ENCODE data around the gene SMG7.

Gene SMG7

DNA sequence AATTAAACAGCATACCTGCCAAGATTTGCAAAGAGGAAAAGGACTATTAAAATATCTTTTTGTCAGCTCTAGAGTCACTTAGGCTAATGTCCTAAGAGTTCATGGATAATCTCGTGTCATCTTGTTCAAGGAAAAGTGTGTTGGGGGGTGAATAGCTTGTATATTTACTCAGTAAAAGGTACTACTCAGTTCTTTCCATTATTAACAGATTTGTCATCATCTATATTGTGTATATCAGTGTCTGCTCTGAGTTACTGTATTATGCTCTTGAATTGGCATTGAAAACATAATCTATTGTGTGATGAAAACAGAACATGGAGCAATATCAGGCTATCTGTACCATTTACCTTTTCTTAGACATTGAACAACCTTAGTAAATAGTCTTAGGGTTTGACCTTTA is 41.9 kb downstream of the SMG7 start:
- TF ChIP-seq GATA3 (IDR thresholded peaks at IDR 0.05; ENCODE audit: low read depth, low read length) (no peak), GATA2 (IDR thresholded peaks at IDR 0.05; ENCODE audit: low read depth, low read length) (no peak)

- no peak for TF ChIP-seq GATA2 (IDR thresholded peaks at IDR 0.05; ENCODE audit: low read depth, low read length)
- no peak for TF ChIP-seq GATA3 (IDR thresholded peaks at IDR 0.05; ENCODE audit: low read depth, low read length)
These were observed 42.8 kb downstream of the SMG7 start for GRCh38 chr1:183515002-183515689.

DNA sequence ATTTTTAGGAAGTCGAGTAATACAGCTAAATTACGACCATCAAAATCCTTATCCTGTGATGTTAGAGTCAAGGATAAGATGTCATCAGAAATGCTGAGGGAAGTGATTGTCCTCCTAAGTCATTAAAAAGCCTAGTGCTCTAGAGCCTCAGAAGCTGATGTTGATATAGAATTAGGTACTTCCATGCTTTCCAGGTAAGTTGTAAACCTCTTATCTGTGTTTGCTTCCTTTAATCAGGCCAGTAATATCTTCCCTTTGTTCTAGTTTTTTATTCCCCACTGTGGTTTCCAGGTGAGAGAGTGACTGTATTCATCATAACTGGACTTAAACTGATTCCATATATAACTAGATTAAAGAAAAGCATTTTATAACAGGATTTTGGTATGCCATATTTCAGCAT is 44.4 kb downstream of the SMG7 start:
- TF ChIP-seq GATA3 (IDR thresholded peaks at IDR 0.05; ENCODE audit: low read depth, low read length) = no peak
- TF ChIP-seq GATA2 (IDR thresholded peaks at IDR 0.05; ENCODE audit: low read depth, low read length) = no peak

- TF ChIP-seq GATA2 (IDR thresholded peaks at IDR 0.05; ENCODE audit: low read depth, low read length) = no peak
- no peak for TF ChIP-seq GATA3 (IDR thresholded peaks at IDR 0.05; ENCODE audit: low read depth, low read length)
These were observed 45.1 kb downstream of the SMG7 start for GRCh38 chr1:183517401-183517800.

DNA sequence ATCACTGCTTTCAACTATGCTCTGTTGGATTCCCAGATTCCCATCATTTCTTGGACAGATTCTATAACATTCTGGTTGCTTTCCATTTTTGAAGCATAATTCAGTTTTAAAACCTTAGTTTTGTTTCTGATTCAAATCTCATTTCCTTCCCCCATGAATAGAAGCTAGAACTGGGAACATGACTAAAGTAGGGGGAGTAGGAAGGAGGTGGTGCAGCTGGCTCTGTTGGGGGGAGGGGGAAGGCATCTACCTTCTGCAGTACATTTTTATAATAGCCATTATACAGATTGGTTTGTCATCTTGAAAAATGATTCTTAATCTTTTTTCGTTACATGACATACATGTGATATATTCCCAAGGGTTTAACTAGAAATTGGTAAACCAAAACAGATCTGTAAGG is 48.1 kb downstream of the SMG7 start:
- TF ChIP-seq GATA3 (IDR thresholded peaks at IDR 0.05; ENCODE audit: low read depth, low read length) = no peak
- no peak for TF ChIP-seq GATA2 (IDR thresholded peaks at IDR 0.05; ENCODE audit: low read depth, low read length)

DNA sequence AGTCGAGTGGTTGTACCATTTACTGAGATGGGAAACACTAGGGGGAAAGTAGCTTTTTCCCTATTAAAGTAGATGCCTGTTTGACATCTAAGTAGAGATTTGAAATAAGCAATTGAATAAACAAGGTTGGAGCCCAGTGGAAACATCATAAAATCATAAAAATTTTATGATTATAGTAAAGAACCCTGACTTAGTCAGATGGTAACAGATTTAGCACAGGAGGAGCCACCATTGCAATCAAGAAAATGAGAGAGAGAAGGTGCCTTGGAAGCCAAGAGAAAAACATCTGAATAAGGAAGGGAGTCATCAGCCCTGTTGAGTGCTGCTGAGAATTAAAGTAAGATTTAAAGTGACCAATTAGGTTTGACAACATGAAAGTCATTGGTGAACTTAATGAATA is 49.8 kb downstream of the SMG7 start:
- no peak for TF ChIP-seq GATA3 (IDR thresholded peaks at IDR 0.05; ENCODE audit: low read depth, low read length)

DNA sequence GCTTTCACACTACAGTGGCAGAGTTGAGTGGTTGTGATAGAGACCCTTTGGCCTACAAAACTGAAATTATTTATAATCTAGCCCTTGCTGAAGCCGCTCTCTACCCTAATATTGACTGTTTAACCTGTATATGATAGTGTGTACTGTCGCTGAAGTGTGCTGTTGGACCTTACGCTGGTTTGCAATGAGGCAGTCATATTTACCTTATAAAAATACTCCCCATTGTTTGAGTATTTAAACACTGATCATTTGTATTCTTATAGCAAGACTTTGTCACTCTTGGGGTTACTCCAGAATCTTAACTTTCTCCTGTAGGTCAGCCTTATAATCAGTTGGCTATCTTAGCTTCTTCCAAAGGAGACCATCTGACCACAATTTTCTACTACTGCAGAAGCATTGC is 56.3 kb downstream of the SMG7 start:
- TF ChIP-seq GATA3 (IDR thresholded peaks at IDR 0.05; ENCODE audit: low read depth, low read length) (no peak), GATA2 (IDR thresholded peaks at IDR 0.05; ENCODE audit: low read depth, low read length) (no peak)

- TF ChIP-seq GATA3 (IDR thresholded peaks at IDR 0.05; ENCODE audit: low read depth, low read length) (no peak), GATA2 (IDR thresholded peaks at IDR 0.05; ENCODE audit: low read depth, low read length) (no peak)
These were observed 61.4 kb downstream of the SMG7 start for GRCh38 chr1:183533617-183534174.

GRCh38 chr1:183537405-183537804 is 65.1 kb downstream of the SMG7 start:
- no peak for TF ChIP-seq GATA2 (IDR thresholded peaks at IDR 0.05; ENCODE audit: low read depth, low read length)
- TF ChIP-seq GATA3 (IDR thresholded peaks at IDR 0.05; ENCODE audit: low read depth, low read length) = no peak

- TF ChIP-seq GATA3 (IDR thresholded peaks at IDR 0.05; ENCODE audit: low read depth, low read length) (no peak), GATA2 (IDR thresholded peaks at IDR 0.05; ENCODE audit: low read depth, low read length) (no peak)
These were observed 71.4 kb downstream of the SMG7 start for GRCh38 chr1:183543619-183544204.

DNA sequence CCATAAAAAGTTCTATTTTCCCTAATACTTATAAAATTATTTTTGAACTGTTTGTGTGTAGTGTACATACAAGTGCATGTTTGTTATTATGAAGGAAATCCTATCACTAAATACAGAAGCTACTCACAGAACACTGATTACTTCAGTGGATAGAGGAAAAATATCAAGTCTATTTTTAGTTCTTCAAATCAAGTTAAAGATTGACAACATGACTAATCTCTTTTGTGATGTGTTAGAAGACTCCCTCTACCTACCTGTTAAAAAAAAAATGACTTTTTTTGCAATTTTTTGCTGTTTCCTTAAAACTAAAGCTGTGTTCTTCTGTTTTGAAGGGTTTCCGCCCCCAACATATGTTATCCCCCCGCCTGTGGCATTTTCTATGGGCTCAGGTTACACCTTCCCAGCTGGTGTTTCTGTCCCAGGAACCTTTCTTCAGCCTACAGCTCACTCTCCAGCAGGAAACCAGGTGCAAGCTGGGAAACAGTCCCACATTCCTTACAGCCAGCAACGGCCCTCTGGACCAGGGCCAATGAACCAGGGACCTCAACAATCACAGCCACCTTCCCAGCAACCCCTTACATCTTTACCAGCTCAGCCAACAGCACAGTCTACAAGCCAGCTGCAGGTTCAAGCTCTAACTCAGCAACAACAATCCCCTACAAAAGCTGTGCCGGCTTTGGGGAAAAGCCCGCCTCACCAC is 72.4 kb downstream of the SMG7 start:
- no peak for TF ChIP-seq GATA3 (IDR thresholded peaks at IDR 0.05; ENCODE audit: low read depth, low read length)
- no peak for TF ChIP-seq GATA2 (IDR thresholded peaks at IDR 0.05; ENCODE audit: low read depth, low read length)

DNA sequence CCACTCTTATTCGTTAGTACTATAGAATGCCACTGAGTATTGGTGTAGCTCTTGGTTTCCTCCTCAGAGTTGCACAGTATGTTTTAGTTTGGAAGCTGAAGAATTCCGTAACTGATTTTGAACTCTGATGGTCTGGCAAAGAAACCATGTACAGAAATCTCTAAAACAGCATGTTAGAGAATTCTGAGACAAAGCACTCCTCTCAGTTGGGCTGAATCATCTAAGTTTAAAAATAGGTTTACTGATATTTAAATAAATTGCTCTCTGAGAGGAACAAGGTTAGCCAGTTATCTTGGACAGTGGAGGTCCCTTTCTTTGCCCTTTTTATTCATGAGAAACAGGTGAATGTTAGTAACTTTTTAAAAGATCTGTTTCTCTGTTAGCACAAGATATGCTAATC is 74.1 kb downstream of the SMG7 start:
- TF ChIP-seq GATA3 (IDR thresholded peaks at IDR 0.05; ENCODE audit: low read depth, low read length) (no peak), GATA2 (IDR thresholded peaks at IDR 0.05; ENCODE audit: low read depth, low read length) (no peak)

DNA sequence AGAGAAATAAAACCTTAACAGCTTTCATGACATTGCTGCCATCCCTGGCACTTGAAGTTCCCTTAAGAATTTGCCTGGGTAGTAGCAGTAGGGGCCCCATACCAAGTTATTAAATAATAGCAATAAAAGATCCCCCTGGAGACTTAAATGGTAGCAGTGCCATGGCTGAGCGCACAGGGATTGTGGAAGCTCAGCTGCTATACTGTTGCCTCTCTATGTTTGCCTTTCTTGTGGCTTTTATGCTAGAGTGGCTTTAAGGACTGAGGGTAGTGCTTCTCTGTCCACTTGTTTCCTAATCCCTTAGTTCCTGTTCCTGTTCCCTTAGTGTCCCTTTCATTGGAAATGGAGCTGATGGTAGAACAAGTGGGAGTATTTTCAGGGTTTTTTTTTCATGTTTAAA is 75.8 kb downstream of the SMG7 start:
- TF ChIP-seq GATA2 (IDR thresholded peaks at IDR 0.05; ENCODE audit: low read depth, low read length) (no peak), GATA3 (IDR thresholded peaks at IDR 0.05; ENCODE audit: low read depth, low read length) (no peak)

GRCh38 chr1:183550915-183551314 is 78.6 kb downstream of the SMG7 start:
- TF ChIP-seq GATA3 (IDR thresholded peaks at IDR 0.05; ENCODE audit: low read depth, low read length) (no peak), GATA2 (IDR thresholded peaks at IDR 0.05; ENCODE audit: low read depth, low read length) (no peak)

- TF ChIP-seq GATA3 (IDR thresholded peaks at IDR 0.05; ENCODE audit: low read depth, low read length) (no peak), GATA2 (IDR thresholded peaks at IDR 0.05; ENCODE audit: low read depth, low read length) (no peak)
These were observed 79.6 kb downstream of the SMG7 start for GRCh38 chr1:183551924-183552323.
